Left ventricle myocardium inferior (tissue), 1 donor: Measurements from ENCODE around the gene CUL9. TPM values are rescaled to one million over a fixed set of nuclear protein-coding genes. Genes with fewer than 3 reads are reported as not detected.

Source experiments
- DNase-seq: peaks from one replicate; pipeline ENCODE4 v3.0.0-alpha.2; 2020
- H3K27ac ChIP-seq: fragments of 200-600 bp; replicated peaks from 2 replicates; pipeline ENCODE4 v1.8.0; 2021
- H3K27me3 ChIP-seq: fragments of 200-600 bp; 2 replicates; pipeline ENCODE4 v1.8.0; 2021; ENCODE audit warnings: low read depth
- H3K36me3 ChIP-seq: fragments of 200-600 bp; 2 replicates; pipeline ENCODE4 v1.8.0; 2021
- H3K4me1 ChIP-seq: fragments of 200-600 bp; 2 replicates; pipeline ENCODE4 v1.8.0; 2021
- H3K4me3 ChIP-seq: fragments of 200-600 bp; 2 replicates; pipeline ENCODE4 v1.8.0; 2021; ENCODE audit warnings: mild to moderate bottlenecking, moderate library complexity
- H3K9me3 ChIP-seq: fragments of 200-600 bp; replicated peaks from 2 replicates; pipeline ENCODE4 v1.8.0; 2021
- CTCF ChIP-seq: fragments of 200-600 bp; IDR thresholded peaks from 2 replicates; pipeline ENCODE4 v1.8.0; 2021; ENCODE audit warnings: antibody characterized with exemption, mild to moderate bottlenecking, borderline replicate concordance
- intact Hi-C: fragments of 100-400 bp; cut with micrococcal nuclease; formaldehyde crosslinking; loops from one replicate; pipeline ENCODE4 v1.11.0; 2022
- total RNA-seq: library from RNA; stranded (reverse); fragmentation: NEBNext Ultra II Directional; extraction: Animal tissue kit (Norgen Biotek cat#: 25700); gene quantifications from one replicate; pipeline ENCODE4 v1.2.1, GENCODE V29; 2021
- donor health status: DM: no; HTN: yes; CAD: no; lungs with severe emphysema.

Gene CUL9
- total RNA-seq, 1 donor from 2014 or later: 14.7 TPM

GRCh38 chr6:43242908-43243663 lies 61.1 kb downstream of the CUL9 start, which contains the start of gene TTBK1:
TTBK1 (plus strand) TSS chr6:43243481; CDS start chr6:43246661, 3,180 bp downstream.
- no peak for TF ChIP-seq CTCF
- peaks cover 87% of the 10 kb centered on the region for H3K27me3 ChIP-seq
- no peak within 1 kb of the TSS for H3K4me3 ChIP-seq
- H3K4me1 ChIP-seq: peaks cover 15% of the 10 kb centered on the region
- H3K27ac ChIP-seq: no peak within 1 kb of the TSS
- intact Hi-C loops: no loop called here
- no peaks in the 10 kb centered on the region for H3K36me3 ChIP-seq
- DNase-seq: no peak
- H3K9me3 ChIP-seq: peaks cover 9% of the 10 kb centered on the region

- no peak for TF ChIP-seq CTCF
- peaks cover 7% of the 10 kb centered on the region for H3K9me3 ChIP-seq
- H3K4me1 ChIP-seq: peaks cover 15% of the 10 kb centered on the region
- no peak overlapping the region for H3K4me3 ChIP-seq
- H3K27ac ChIP-seq: no peak overlapping the region
- intact Hi-C loops: no loop called here
- H3K27me3 ChIP-seq: peaks cover 85% of the 10 kb centered on the region
- no peaks in the 10 kb centered on the region for H3K36me3 ChIP-seq
- no peak for DNase-seq
Measured at GRCh38 chr6:43243664-43244321, 61.8 kb downstream of the CUL9 start.

GRCh38 chr6:43246301-43247113 lies 64.5 kb downstream of the CUL9 start:
- Histone ChIP-seq H3K27ac (peak overlapping the region; percentile 45), H3K36me3 (no peaks in the 10 kb centered on the region), H3K9me3 (no peaks in the 10 kb centered on the region), H3K4me1 (peaks cover 16% of the 10 kb centered on the region), H3K27me3 (peaks cover 69% of the 10 kb centered on the region), H3K4me3 (peak overlapping the region; percentile 74)
- peak; percentile 51 for DNase-seq
- TF ChIP-seq CTCF: no peak
- intact Hi-C loops: no loop called here

- peak; percentile 78 for DNase-seq
- Histone ChIP-seq H3K27me3 (peaks cover 69% of the 10 kb centered on the region), H3K9me3 (no peaks in the 10 kb centered on the region), H3K4me1 (peaks cover 19% of the 10 kb centered on the region), H3K36me3 (no peaks in the 10 kb centered on the region), H3K4me3 (peak overlapping the region; percentile 74), H3K27ac (peak overlapping the region; percentile 45)
- intact Hi-C loops: no loop called here
- no peak for TF ChIP-seq CTCF
Measured at GRCh38 chr6:43247114-43247999, 65.4 kb downstream of the CUL9 start.
